DND-41 (cell line): Measurements from ENCODE around the gene CNTN6.

Source experiments
- ATAC-seq: fragments of 200-7000 bp; cut with Tn5 transposase; 3 replicates; pipeline ENCODE4 v1.9.1; 2021; ENCODE audit warnings: low read depth; ENCODE audit not compliant: insufficient read depth
- DNase-seq: peaks from one replicate; pipeline ENCODE4 v3.0.0-alpha.2; 2020
- H2AFZ ChIP-seq: 2 replicates; pipeline ENCODE4 v1.6.0; 2012; ENCODE audit warnings: low read depth, low read length
- H3K27ac ChIP-seq: 2 replicates; pipeline ENCODE4 v1.5.1; 2012; ENCODE audit warnings: low read length, inconsistent platforms
- H3K27me3 ChIP-seq: fragments of 200-600 bp; sonication (generic); 2 replicates; pipeline ENCODE4 v1.6.0; 2012; ENCODE audit warnings: low read length, mild to moderate bottlenecking, inconsistent platforms; ENCODE audit not compliant: insufficient read depth, poor library complexity
- H3K36me3 ChIP-seq: 2 replicates; pipeline ENCODE4 v1.5.1; 2012; ENCODE audit warnings: low read length, inconsistent platforms; ENCODE audit not compliant: insufficient read depth
- H3K4me1 ChIP-seq: 2 replicates; pipeline ENCODE4 v1.5.1; 2012; ENCODE audit warnings: mild to moderate bottlenecking, low read length; ENCODE audit not compliant: insufficient read depth
- H3K4me2 ChIP-seq: 2 replicates; pipeline ENCODE4 v1.6.0; 2012; ENCODE audit warnings: mild to moderate bottlenecking, moderate library complexity, low read length, inconsistent platforms; ENCODE audit not compliant: insufficient read depth
- H3K4me3 ChIP-seq, 2 experiments: fragments of 200-600 bp in 1 of 2; shearing (Covaris generic) in 1 of 2; 2 replicates each; pipeline ENCODE4 v1.5.1; 2012 to 2016; ENCODE audit warnings: inconsistent platforms in 2 of 2, low read length in 2 of 2, mild to moderate bottlenecking in 2 of 2, low read depth in 1 of 2, moderate library complexity in 1 of 2
- H3K79me2 ChIP-seq: 2 replicates; pipeline ENCODE4 v1.6.0; 2012; ENCODE audit warnings: low read length, inconsistent platforms; ENCODE audit not compliant: insufficient read depth
- H3K9ac ChIP-seq: 2 replicates; pipeline ENCODE4 v1.6.0; 2012; ENCODE audit warnings: low read depth, mild to moderate bottlenecking, inconsistent platforms, low read length, moderate library complexity
- H3K9me3 ChIP-seq: 2 replicates; pipeline ENCODE4 v1.5.1; 2012; ENCODE audit warnings: low read length, moderate library complexity, mild to moderate bottlenecking, inconsistent platforms; ENCODE audit not compliant: insufficient read depth, severe bottlenecking
- H4K20me1 ChIP-seq: 2 replicates; pipeline ENCODE4 v1.6.0; 2012; ENCODE audit warnings: low read length; ENCODE audit not compliant: insufficient read depth
- EZH2 ChIP-seq: IDR thresholded peaks from 3 replicates; pipeline ENCODE4 v1.6.1; 2012; ENCODE audit warnings: borderline replicate concordance, low read depth, mild to moderate bottlenecking, moderate library complexity, low read length, inconsistent platforms; ENCODE audit not compliant: severe bottlenecking
- TF ChIP-seq, protein P1 (sequence below): IDR thresholded peaks from 2 replicates; pipeline ENCODE4 v1.5.1; 2012; ENCODE audit warnings: borderline replicate concordance, low read length, moderate library complexity, mild to moderate bottlenecking; ENCODE audit not compliant: poor library complexity, severe bottlenecking; ENCODE audit errors: extremely low read depth

Gene CNTN6

GRCh38 chr3:1355691-1356090 lies 262.9 kb downstream of the CNTN6 start:
- no peak overlapping the region for H3K27ac ChIP-seq
- no peaks in the 10 kb centered on the region for H3K27me3 ChIP-seq
- no peak for DNase-seq
- H3K36me3 ChIP-seq, result no peaks in the 10 kb centered on the region
- ATAC-seq, result no peak
- no peak overlapping the region for H3K4me3 ChIP-seq
- H3K9me3 ChIP-seq, result no peaks in the 10 kb centered on the region
- H3K4me1 ChIP-seq, result no peaks in the 10 kb centered on the region
- H3K9ac ChIP-seq, result no peak overlapping the region
- no peak overlapping the region for H2AFZ ChIP-seq
- no peaks in the 10 kb centered on the region for H4K20me1 ChIP-seq
- H3K79me2 ChIP-seq, result no peaks in the 10 kb centered on the region
- H3K4me2 ChIP-seq, result no peak overlapping the region
- TF ChIP-seq, protein P1, sequence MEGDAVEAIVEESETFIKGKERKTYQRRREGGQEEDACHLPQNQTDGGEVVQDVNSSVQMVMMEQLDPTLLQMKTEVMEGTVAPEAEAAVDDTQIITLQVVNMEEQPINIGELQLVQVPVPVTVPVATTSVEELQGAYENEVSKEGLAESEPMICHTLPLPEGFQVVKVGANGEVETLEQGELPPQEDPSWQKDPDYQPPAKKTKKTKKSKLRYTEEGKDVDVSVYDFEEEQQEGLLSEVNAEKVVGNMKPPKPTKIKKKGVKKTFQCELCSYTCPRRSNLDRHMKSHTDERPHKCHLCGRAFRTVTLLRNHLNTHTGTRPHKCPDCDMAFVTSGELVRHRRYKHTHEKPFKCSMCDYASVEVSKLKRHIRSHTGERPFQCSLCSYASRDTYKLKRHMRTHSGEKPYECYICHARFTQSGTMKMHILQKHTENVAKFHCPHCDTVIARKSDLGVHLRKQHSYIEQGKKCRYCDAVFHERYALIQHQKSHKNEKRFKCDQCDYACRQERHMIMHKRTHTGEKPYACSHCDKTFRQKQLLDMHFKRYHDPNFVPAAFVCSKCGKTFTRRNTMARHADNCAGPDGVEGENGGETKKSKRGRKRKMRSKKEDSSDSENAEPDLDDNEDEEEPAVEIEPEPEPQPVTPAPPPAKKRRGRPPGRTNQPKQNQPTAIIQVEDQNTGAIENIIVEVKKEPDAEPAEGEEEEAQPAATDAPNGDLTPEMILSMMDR, result no peak
- no peak for TF ChIP-seq EZH2

DNA sequence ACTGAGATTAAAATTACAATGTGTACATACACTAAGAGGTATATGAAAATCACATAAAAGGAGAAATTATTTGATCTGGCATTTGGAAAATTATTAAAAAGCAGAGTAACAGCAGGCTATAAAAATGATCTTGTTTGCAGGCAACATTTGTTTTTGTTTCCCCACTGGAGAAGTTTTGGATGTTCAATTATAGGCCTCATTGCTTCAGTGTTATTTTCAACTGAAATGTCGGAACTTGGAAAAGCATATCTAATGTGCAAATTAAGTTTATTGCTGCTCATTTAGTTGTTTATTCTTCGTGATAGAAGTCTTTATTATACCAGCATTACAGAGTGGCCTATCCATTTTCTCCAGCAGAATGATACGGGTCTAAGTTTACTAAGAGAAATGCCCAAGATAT lies 263.3 kb downstream of the CNTN6 start:
- H3K79me2 ChIP-seq, result no peaks in the 10 kb centered on the region
- no peak overlapping the region for H3K4me2 ChIP-seq
- no peaks in the 10 kb centered on the region for H4K20me1 ChIP-seq
- H3K27ac ChIP-seq, result no peak overlapping the region
- H3K27me3 ChIP-seq, result no peaks in the 10 kb centered on the region
- ATAC-seq, result no peak
- TF ChIP-seq, protein P1, result no peak
- no peak for TF ChIP-seq EZH2
- H3K4me1 ChIP-seq, result no peaks in the 10 kb centered on the region
- no peak overlapping the region for H3K9ac ChIP-seq
- H3K9me3 ChIP-seq, result no peaks in the 10 kb centered on the region
- no peak overlapping the region for H3K4me3 ChIP-seq
- no peak for DNase-seq
- H2AFZ ChIP-seq, result no peak overlapping the region
- H3K36me3 ChIP-seq, result no peaks in the 10 kb centered on the region

- no peaks in the 10 kb centered on the region for H4K20me1 ChIP-seq
- H3K27me3 ChIP-seq, result no peaks in the 10 kb centered on the region
- H3K9ac ChIP-seq, result no peak overlapping the region
- no peaks in the 10 kb centered on the region for H3K36me3 ChIP-seq
- no peaks in the 10 kb centered on the region for H3K79me2 ChIP-seq
- no peak for DNase-seq
- no peaks in the 10 kb centered on the region for H3K4me1 ChIP-seq
- TF ChIP-seq, protein P1, result no peak
- TF ChIP-seq EZH2, result no peak
- H3K9me3 ChIP-seq, result no peaks in the 10 kb centered on the region
- no peak overlapping the region for H2AFZ ChIP-seq
- no peak overlapping the region for H3K4me2 ChIP-seq
- no peak overlapping the region for H3K27ac ChIP-seq
- no peak overlapping the region for H3K4me3 ChIP-seq
- no peak for ATAC-seq
Measured at GRCh38 chr3:1365528-1365927, 272.7 kb downstream of the CNTN6 start.

- H3K36me3 ChIP-seq, result no peaks in the 10 kb centered on the region
- no peaks in the 10 kb centered on the region for H3K4me1 ChIP-seq
- ATAC-seq, result no peak
- H3K27ac ChIP-seq, result no peak overlapping the region
- H3K4me2 ChIP-seq, result no peak overlapping the region
- no peak for TF ChIP-seq EZH2
- TF ChIP-seq, protein P1, result no peak
- no peaks in the 10 kb centered on the region for H3K9me3 ChIP-seq
- no peak overlapping the region for H3K4me3 ChIP-seq
- H3K27me3 ChIP-seq, result no peaks in the 10 kb centered on the region
- DNase-seq, result no peak
- H3K79me2 ChIP-seq, result no peaks in the 10 kb centered on the region
- H3K9ac ChIP-seq, result no peak overlapping the region
- H4K20me1 ChIP-seq, result no peaks in the 10 kb centered on the region
- no peak overlapping the region for H2AFZ ChIP-seq
Measured at GRCh38 chr3:1374471-1374870, 281.6 kb downstream of the CNTN6 start.
